ENCODE data around the gene TRAF3IP1. TPM values are rescaled to one million over a fixed set of nuclear protein-coding genes. Genes with fewer than 3 reads are reported as not detected.
A peak's percentile ranks its signal among the peaks of the same experiment; 100 is the strongest.

TRAF3IP1 gene
- total RNA-seq, 4 donors from 2014 or later = 8.5 to 20.8 (median 10.9) TPM

DNA sequence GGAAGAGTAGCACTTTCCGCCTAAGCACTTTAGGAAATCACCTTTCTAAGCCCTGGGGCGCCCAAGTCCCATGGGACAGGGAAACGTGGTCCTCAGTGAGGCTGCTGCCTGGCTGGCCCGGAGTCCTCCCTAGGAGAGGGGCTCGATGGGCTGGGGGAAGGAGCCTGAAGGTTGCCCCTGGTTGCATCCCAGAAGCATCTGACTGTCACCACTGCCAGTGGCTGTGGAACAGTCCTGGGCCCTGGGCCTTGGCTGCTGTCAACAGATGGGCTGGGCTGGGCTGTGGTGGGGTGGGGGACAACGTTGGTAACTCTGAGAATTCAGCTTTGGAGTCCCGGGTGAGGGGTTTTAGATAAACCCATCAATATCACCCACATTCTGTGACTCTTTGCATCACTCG, 128.9 kb downstream of the TRAF3IP1 start:
- in situ Hi-C loops (cut with MboI; ENCODE audit: low sequenced_read_pairs in 4 of 4) = no loop called here
- H3K36me3 ChIP-seq = peaks cover 3 to 37% of the 10 kb centered on the region in 2 donors
- TF ChIP-seq, protein P1, sequence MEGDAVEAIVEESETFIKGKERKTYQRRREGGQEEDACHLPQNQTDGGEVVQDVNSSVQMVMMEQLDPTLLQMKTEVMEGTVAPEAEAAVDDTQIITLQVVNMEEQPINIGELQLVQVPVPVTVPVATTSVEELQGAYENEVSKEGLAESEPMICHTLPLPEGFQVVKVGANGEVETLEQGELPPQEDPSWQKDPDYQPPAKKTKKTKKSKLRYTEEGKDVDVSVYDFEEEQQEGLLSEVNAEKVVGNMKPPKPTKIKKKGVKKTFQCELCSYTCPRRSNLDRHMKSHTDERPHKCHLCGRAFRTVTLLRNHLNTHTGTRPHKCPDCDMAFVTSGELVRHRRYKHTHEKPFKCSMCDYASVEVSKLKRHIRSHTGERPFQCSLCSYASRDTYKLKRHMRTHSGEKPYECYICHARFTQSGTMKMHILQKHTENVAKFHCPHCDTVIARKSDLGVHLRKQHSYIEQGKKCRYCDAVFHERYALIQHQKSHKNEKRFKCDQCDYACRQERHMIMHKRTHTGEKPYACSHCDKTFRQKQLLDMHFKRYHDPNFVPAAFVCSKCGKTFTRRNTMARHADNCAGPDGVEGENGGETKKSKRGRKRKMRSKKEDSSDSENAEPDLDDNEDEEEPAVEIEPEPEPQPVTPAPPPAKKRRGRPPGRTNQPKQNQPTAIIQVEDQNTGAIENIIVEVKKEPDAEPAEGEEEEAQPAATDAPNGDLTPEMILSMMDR (IDR thresholded peaks at IDR 0.05 in 4 of 5, conservative IDR thresholded peaks at IDR 0.05 in 1 of 5) = no peak
- no peak for TF ChIP-seq POLR2A (IDR thresholded peaks at IDR 0.05)
- intact Hi-C loops (cut with DNase I; ENCODE audit: low total_unique reads) = no loop called here
- H3K4me1 ChIP-seq = peaks cover 19 to 21% of the 10 kb centered on the region in 2 donors
- H3K27me3 ChIP-seq = no peaks in the 10 kb centered on the region
- H3K27ac ChIP-seq = peak overlapping the region; percentile 76 to 87 (median 82)
- H3K9me3 ChIP-seq = no peaks in the 10 kb centered on the region
- ATAC-seq (no peak), DNase-seq (peak in 1 of 2 donors; percentile 13)
- no peak overlapping the region for H3K4me3 ChIP-seq

DNA sequence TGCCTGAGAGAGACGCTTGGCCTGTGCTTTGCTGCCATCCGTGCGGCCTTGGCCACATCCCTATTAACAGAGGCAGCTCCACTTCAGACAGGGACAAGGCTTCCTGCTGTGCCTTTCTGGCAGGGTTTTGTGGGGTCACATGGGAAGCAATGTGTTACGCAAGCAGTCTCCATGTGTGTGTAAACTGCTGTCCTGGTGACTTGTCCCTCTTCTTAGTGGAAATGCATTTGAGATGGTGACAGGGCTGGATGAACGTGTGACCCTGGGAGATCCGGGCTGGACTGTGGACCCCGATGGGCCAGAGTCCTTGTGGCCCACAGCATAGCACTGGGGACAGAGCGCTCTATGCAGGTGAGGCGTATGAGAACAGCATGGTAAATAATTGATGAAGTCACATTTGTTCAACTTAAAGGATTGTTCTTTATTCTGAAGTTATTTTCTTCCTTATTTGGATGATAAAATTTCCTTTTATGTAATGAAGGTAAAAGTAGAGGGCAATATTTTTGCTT, 129.6 kb downstream of the TRAF3IP1 start:
- Histone ChIP-seq H3K4me3 (peak overlapping the region in 2 of 4 donors; percentile 15 to 17), H3K4me1 (peaks cover 19 to 21% of the 10 kb centered on the region in 2 donors), H3K9me3 (no peaks in the 10 kb centered on the region), H3K36me3 (peaks cover 3 to 34% of the 10 kb centered on the region in 2 donors), H3K27me3 (no peaks in the 10 kb centered on the region), H3K27ac (peak overlapping the region; percentile 76 to 87 (median 82))
- intact Hi-C loops (cut with DNase I; ENCODE audit: low total_unique reads) = loop anchor here (1.0 kb wide), 1 partner anchor 9 kb away; no protein-coding TSS in a partner anchor
- TF ChIP-seq, protein P1 (IDR thresholded peaks at IDR 0.05 in 4 of 5, conservative IDR thresholded peaks at IDR 0.05 in 1 of 5) = no peak
- TF ChIP-seq POLR2A (IDR thresholded peaks at IDR 0.05) = no peak
- peak; percentile 94 to 98 for ATAC-seq
- in situ Hi-C loops (cut with MboI; ENCODE audit: low sequenced_read_pairs in 4 of 4) = loop anchor here in 1 of 4 donors (25.0 kb wide), 1 partner anchor 88 kb away; no protein-coding TSS in a partner anchor
- DNase-seq = peak; percentile 89 to 95

DNA sequence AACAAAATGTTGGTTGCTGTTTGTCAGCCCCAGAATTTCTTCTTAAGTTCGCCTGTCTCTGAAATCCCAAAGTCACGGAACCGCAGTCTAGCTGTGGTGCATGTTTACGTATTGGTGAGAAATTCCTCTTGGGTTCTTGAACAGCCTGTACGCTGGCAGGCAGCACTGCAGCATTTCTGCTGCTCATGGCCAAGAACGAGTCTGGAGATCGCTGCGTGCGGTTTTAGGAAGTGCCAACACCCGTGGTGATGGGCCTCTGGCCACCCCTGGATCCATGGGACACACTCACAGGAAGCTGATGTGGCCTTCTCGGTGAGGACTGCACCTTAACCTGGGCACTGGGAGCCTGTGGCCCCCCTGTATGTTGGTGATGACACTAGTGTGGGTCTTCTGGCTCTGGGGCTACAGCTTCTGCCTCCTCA, 130.1 kb downstream of the TRAF3IP1 start:
- in situ Hi-C loops (cut with MboI; ENCODE audit: low sequenced_read_pairs in 4 of 4) = loop anchor here in 1 of 4 donors (25.0 kb wide), 1 partner anchor 88 kb away; no protein-coding TSS in a partner anchor
- H3K36me3 ChIP-seq = peaks cover 3 to 31% of the 10 kb centered on the region in 2 donors

More for the DNA sequence above, 130.1 kb downstream of the TRAF3IP1 start:
- Histone ChIP-seq H3K9me3 (no peaks in the 10 kb centered on the region), H3K27me3 (no peaks in the 10 kb centered on the region), H3K27ac (peak overlapping the region; percentile 76 to 87 (median 82)), H3K4me3 (peak overlapping the region in 1 of 4 donors; percentile 17), H3K4me1 (peaks cover 19 to 21% of the 10 kb centered on the region in 2 donors)
- DNase-seq = peak; percentile 78 to 86
- TF ChIP-seq, protein P1 (IDR thresholded peaks at IDR 0.05 in 4 of 5, conservative IDR thresholded peaks at IDR 0.05 in 1 of 5) = no peak
- no peak for TF ChIP-seq POLR2A (IDR thresholded peaks at IDR 0.05)
- peak; percentile 86 to 91 for ATAC-seq
- intact Hi-C loops (cut with DNase I; ENCODE audit: low total_unique reads) = loop anchor here (1.0 kb wide), 1 partner anchor 9 kb away; no protein-coding TSS in a partner anchor

Other genes starting within 250 kb of the TRAF3IP1 start
- gene ESPNL, start 220.2 kb upstream of the TRAF3IP1 start, total RNA-seq = under 1 TPM in 1 of 4 donors, not detected in 3; 0.11 TPM
- gene KLHL30, start 181.8 kb upstream of the TRAF3IP1 start, total RNA-seq = 100 to 1,000 TPM in 3 of 4 donors, 10 to 100 TPM in 1; 37.9 to 224 (median 142) TPM
- gene ERFE, start 161.5 kb upstream of the TRAF3IP1 start, total RNA-seq = 1 to 10 TPM in 2 of 4 donors, under 1 TPM in 2; 0.46 to 3.3 (median 1.3) TPM
- gene ILKAP, start 116.8 kb upstream of the TRAF3IP1 start, total RNA-seq = 10 to 100 TPM; 16.6 to 30.1 (median 23.3) TPM
- gene HES6, start 80.5 kb upstream of the TRAF3IP1 start, total RNA-seq = 10 to 100 TPM; 10.9 to 49.1 (median 27.2) TPM
- gene PER2, start 31.9 kb upstream of the TRAF3IP1 start, total RNA-seq = 1 to 10 TPM; 4.1 to 7.5 (median 6.7) TPM
- 10 to 100 TPM; 17.1 to 33.6 (median 26.3) TPM for gene ASB1, start 106.4 kb downstream of the TRAF3IP1 start, total RNA-seq